ENCODE data around the gene PRX. TPM values are rescaled to one million over a fixed set of nuclear protein-coding genes. Genes with fewer than 3 reads are reported as not detected.
A peak's percentile ranks its signal among the peaks of the same experiment; 100 is the strongest.
"Not testable (repeated sequence)": the region's sequence is repeated elsewhere in the genome, so short reads cannot be mapped to it uniquely, and the experiment has no call there.

PRX gene
- total RNA-seq, 1 donor from 2014 or later = 3.5 TPM

- intact Hi-C loops (cut with DNase I) = loop anchor here (5.0 to 10.0 kb wide), 3 partner anchors 99 to 273 kb away; partner anchors contain the start of genes COQ8B, ITPKC and LTBP4
These were observed 28.6 kb upstream of the PRX start for GRCh38 chr19:40441719-40442253.

GRCh38 chr19:40438284-40438683, 25.1 kb upstream of the PRX start:
- intact Hi-C loops (cut with DNase I) = no loop called here

More at GRCh38 chr19:40441719-40442253, 28.6 kb upstream of the PRX start:
- DNase-seq (ENCODE audit: low spot score) = no peak

GRCh38 chr19:40433391-40434216, 20.4 kb upstream of the PRX start:
- intact Hi-C loops (cut with DNase I) = no loop called here
- peak; percentile 93 for DNase-seq (ENCODE audit: low spot score)

More at GRCh38 chr19:40438284-40438683, 25.1 kb upstream of the PRX start:
- no peak for DNase-seq (ENCODE audit: low spot score)

GRCh38 chr19:40432760-40433159, 19.6 kb upstream of the PRX start:
- DNase-seq (ENCODE audit: low spot score); intact Hi-C loops (cut with DNase I): not testable (repeated sequence)

DNA sequence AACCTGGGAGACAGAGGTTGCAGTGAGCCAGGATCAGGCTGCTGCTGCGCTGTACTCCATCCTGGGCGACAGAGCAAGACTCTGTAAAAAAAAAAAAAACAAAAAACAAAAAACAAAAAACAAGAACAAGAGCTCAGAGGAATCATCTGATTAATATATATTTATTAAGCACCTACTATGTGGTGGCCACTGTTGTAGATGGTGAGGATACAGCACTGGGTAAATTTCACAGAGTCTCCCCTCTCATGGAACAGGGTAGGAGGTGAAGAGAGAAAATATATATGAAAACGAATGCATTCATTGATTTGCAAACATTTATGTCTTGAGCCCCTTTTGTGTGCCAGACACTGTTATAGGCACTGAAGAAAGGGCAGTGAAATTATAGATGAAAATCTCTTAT, 18.5 kb upstream of the PRX start:
- DNase-seq (ENCODE audit: low spot score) = no peak
- intact Hi-C loops (cut with DNase I) = no loop called here

DNA sequence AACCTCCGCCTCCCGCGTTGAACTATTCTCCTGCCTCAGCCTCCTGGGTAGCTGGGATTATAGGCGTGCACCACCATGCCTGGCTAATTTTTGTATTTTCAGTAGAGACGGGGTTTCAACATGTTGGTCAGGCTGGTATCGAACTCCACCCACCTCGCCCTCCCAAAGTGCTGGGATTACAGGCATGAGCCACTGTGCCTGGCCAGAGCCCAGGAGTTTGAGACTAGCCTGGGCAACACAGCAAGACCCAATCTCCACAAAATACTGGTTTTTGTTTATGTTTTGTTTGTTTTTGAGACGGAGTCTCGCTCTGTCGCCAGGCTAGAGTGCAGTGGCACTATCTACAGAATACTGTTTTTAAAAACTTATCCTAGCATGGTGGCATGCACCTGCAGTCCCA, 17.1 kb upstream of the PRX start:
- intact Hi-C loops (cut with DNase I); DNase-seq (ENCODE audit: low spot score): not testable (repeated sequence)

GRCh38 chr19:40428197-40428596, 15.0 kb upstream of the PRX start:
- DNase-seq (ENCODE audit: low spot score); intact Hi-C loops (cut with DNase I): not testable (repeated sequence)

GRCh38 chr19:40425450-40426287, 12.5 kb upstream of the PRX start, which contains the start of gene SERTAD1:
Gene SERTAD1 (minus strand): TSS chr19:40425992. CDS start chr19:40423546, 2,446 bp downstream.
- intact Hi-C loops (cut with DNase I) = loop anchor here (1.0 kb wide), 1 partner anchor 18 kb away; no protein-coding TSS in a partner anchor
- peak; percentile 100 for DNase-seq (ENCODE audit: low spot score)

GRCh38 chr19:40424637-40425449, 11.7 kb upstream of the PRX start:
- DNase-seq (ENCODE audit: low spot score) = no peak
- intact Hi-C loops (cut with DNase I) = loop anchor here (1.0 kb wide), 1 partner anchor 18 kb away; no protein-coding TSS in a partner anchor

DNA sequence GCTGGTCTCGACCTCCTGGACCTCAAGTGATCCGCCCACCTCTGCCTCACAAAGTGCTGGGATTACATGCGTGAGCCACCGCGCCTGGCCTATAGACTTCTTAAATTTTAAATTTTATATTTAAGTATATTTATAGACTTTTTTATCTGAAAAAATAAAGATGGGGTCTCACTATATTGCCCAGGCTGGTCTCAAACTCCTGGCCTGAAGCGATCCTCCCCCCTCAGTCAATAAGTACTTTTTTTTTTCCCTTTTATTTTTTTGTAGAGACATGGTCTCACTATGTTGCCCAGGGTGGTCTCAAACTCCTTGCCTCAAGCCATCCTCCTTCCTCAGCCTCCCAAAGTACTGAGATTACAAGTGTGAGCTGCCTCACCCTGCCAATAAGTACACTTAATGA, 10.8 kb upstream of the PRX start:
- intact Hi-C loops (cut with DNase I) = no loop called here
- DNase-seq (ENCODE audit: low spot score) = no peak

DNA sequence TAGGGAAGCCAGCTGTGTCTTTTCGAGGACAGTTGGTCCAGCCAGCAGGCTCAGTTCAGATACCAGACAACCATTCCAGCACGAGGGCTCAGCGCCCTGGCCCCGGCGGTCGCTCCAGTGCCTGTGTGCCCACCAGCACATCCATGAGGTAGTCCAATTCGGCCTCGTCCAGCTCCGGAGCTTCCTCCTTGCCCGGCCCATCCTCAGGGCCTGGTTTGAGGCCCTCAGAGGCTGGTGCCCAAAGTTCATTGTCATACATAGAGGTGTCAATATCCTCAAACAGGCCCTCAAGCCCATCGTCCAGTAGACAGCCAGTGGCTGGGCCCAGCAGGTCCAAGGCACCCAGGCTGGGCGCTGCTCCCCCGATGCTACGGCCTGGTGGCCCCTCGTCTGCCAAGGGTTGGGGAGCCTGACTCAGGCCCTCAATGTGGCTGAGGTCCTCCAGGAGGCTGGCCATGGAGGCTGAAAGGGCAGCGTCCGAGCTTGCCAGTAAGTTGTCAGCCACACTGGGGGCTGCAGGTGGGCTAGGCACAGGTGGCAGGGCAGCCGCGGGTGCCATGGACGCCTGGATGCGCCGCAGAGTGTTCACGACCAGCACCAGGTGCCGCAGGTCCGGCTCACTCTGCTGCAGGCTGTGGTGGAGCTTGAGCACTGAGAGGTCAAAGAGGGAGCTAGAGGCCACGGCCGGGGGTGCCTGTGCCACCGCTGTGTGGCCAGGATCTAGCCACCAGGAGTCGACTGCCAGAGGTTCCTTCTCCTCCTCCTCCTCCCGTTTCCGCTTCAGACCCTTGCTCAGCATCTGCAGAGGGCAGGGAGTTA, 9.8 kb upstream of the PRX start:
- intact Hi-C loops (cut with DNase I) = no loop called here
- no peak for DNase-seq (ENCODE audit: low spot score)

- no peak for DNase-seq (ENCODE audit: low spot score)
- intact Hi-C loops (cut with DNase I) = loop anchor here (1.0 to 2.0 kb wide), 2 partner anchors 21 to 43 kb away; partner anchors contain the start of gene BLVRB
These were observed 9.0 kb upstream of the PRX start for GRCh38 chr19:40421993-40422747.

GRCh38 chr19:40420766-40421765, 7.9 kb upstream of the PRX start:
- DNase-seq (ENCODE audit: low spot score) = peak; percentile 96
- intact Hi-C loops (cut with DNase I) = loop anchor here (1.0 to 2.0 kb wide), 2 partner anchors 22 to 44 kb away; partner anchors contain the start of gene BLVRB

DNA sequence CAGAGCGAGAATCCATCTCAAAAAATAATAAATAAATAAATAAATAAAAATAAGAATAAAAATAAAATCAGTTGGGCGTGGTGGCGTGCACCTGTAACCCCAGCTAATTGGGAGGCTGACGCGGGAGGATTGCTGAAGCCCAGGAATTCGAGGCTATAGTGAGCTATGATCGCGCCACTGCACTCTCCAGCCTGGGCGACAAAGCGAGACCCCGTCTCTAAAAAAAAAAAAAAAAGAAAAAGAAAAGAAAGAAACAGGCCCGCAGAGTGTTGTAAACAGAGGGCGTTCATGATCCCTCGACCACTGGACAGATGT, 7.2 kb upstream of the PRX start:
- DNase-seq (ENCODE audit: low spot score) = no peak
- intact Hi-C loops (cut with DNase I) = loop anchor here (2.0 kb wide), 1 partner anchor 44 kb away; the partner anchor contains the start of gene BLVRB

DNA sequence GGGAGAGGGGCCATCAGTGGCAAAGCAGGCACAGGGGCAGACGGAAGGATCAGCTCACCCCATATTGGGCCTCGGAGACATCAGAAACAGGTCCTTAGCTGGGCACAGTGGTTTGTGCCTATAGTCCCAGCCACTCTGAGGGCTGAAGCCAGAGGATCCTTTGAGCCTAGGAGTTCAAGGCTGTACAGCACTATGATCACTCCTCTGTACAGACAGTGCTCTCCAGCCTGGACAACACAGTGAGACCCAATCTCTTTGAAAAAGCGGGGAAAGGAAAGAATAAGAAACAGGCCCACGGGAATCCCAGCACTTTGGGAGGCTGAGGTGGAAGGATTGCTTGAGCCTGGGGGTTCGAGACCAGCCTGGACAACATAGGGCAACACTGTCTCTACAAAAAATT, 6.6 kb upstream of the PRX start:
- DNase-seq (ENCODE audit: low spot score) = no peak
- intact Hi-C loops (cut with DNase I) = loop anchor here (2.0 kb wide), 1 partner anchor 45 kb away; the partner anchor contains the start of gene BLVRB

- DNase-seq (ENCODE audit: low spot score) = no peak
- intact Hi-C loops (cut with DNase I) = no loop called here
These were observed 6.0 kb upstream of the PRX start for GRCh38 chr19:40419066-40419612.
